ENCODE data around the gene SH3RF2. TPM values are rescaled to one million over a fixed set of nuclear protein-coding genes. Genes with fewer than 3 reads are reported as not detected.

SH3RF2 gene
- polyA plus RNA-seq, 3 donors from 2014 or later: not detected

DNA sequence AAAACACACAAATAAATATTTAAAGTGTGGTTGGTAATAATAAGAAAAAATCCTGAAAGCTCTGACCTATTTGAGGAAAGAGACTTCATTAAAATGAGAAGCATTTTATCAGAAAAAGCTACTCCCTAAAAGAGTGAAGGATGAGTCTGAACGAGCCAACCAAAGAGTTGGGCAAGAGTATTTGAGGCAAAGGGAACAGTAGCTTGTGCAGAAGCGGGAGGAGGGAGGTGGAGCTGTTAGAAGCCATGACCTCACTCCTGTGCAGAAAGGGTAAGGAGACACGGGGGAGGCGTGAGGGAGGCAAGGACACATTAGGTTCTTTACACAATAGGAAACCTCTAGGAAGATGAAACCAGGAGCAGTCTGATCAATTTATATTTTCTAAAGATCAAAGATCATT, 29.4 kb downstream of the SH3RF2 start:
- Mint-ChIP-seq H3K27ac (no peak overlapping the region), H3K4me1 (no peaks in the 10 kb centered on the region), H3K36me3 (no peaks in the 10 kb centered on the region), H3K9me3 (no peaks in the 10 kb centered on the region), H3K27me3 (ENCODE audit: low read depth in 3 of 3) (no peaks in the 10 kb centered on the region), H3K4me3 (no peak overlapping the region)
- DNase-seq: no peak

- Mint-ChIP-seq H3K4me1 (no peaks in the 10 kb centered on the region), H3K36me3 (no peaks in the 10 kb centered on the region), H3K4me3 (no peak overlapping the region), H3K27ac (no peak overlapping the region), H3K27me3 (ENCODE audit: low read depth in 3 of 3) (peaks cover 0 to under 1% (median 0%) of the 10 kb centered on the region in 3 donors), H3K9me3 (no peaks in the 10 kb centered on the region)
- DNase-seq: no peak
Measured at GRCh38 chr5:145967296-145967695, 30.9 kb downstream of the SH3RF2 start.

- Mint-ChIP-seq H3K36me3 (no peaks in the 10 kb centered on the region), H3K27me3 (ENCODE audit: low read depth in 3 of 3) (peaks cover 0 to 3% (median 0%) of the 10 kb centered on the region in 3 donors)
Measured at GRCh38 chr5:145968970-145969713, 32.8 kb downstream of the SH3RF2 start.

DNA sequence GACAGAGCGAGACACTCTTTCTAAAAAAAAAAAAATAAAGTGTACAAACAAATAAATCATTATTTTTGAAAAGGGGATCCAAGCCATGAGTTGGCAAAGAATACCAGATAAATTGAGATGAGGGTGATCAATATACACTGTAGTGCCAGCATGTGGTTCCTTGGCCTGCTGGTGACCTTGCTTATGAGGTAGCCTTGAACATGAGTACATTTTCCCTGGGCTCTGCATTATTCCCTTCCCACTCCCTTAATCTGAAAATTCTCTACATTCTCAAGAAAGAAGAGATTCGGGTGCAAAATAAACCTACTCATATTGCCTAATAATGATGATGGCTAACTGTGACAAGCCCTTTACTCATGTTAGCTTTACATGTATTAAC, 33.3 kb downstream of the SH3RF2 start:
- Mint-ChIP-seq H3K27me3 (ENCODE audit: low read depth in 3 of 3) (peaks cover 0 to 3% (median 0%) of the 10 kb centered on the region in 3 donors), H3K36me3 (no peaks in the 10 kb centered on the region), H3K9me3 (peaks cover 0 to 2% (median 0%) of the 10 kb centered on the region in 6 donors), H3K4me1 (no peaks in the 10 kb centered on the region), H3K4me3 (no peak overlapping the region), H3K27ac (no peak overlapping the region)
- no peak for DNase-seq

More at GRCh38 chr5:145968970-145969713, 32.8 kb downstream of the SH3RF2 start:
- H3K9me3 Mint-ChIP-seq: peaks cover 0 to 2% (median 0%) of the 10 kb centered on the region in 6 donors
- no peak overlapping the region for H3K27ac Mint-ChIP-seq
- no peak overlapping the region for H3K4me3 Mint-ChIP-seq
- DNase-seq: no peak
- no peaks in the 10 kb centered on the region for H3K4me1 Mint-ChIP-seq

- peaks cover 0 to 2% (median 0%) of the 10 kb centered on the region in 6 donors for H3K9me3 Mint-ChIP-seq
- no peak overlapping the region for H3K4me3 Mint-ChIP-seq
- H3K36me3 Mint-ChIP-seq: no peaks in the 10 kb centered on the region
- no peak overlapping the region for H3K27ac Mint-ChIP-seq
- H3K27me3 Mint-ChIP-seq (ENCODE audit: low read depth in 3 of 3): peaks cover 0 to 3% (median 0%) of the 10 kb centered on the region in 3 donors
- H3K4me1 Mint-ChIP-seq: no peaks in the 10 kb centered on the region
- no peak for DNase-seq
Measured at GRCh38 chr5:145971108-145971507, 34.7 kb downstream of the SH3RF2 start.

GRCh38 chr5:145971701-145972100, 35.3 kb downstream of the SH3RF2 start:
- Mint-ChIP-seq H3K36me3 (no peaks in the 10 kb centered on the region), H3K4me3 (no peak overlapping the region), H3K27me3 (ENCODE audit: low read depth in 3 of 3) (peaks cover 0 to 3% (median 0%) of the 10 kb centered on the region in 3 donors), H3K4me1 (no peaks in the 10 kb centered on the region), H3K27ac (no peak overlapping the region), H3K9me3 (peaks cover 0 to 2% (median 0%) of the 10 kb centered on the region in 6 donors)
- DNase-seq: no peak

GRCh38 chr5:145975001-145975360, 38.6 kb downstream of the SH3RF2 start:
- Mint-ChIP-seq H3K27me3 (ENCODE audit: low read depth in 3 of 3) (peaks cover 0 to 3% (median 2%) of the 10 kb centered on the region in 3 donors), H3K27ac (no peak overlapping the region), H3K36me3 (no peaks in the 10 kb centered on the region), H3K4me1 (no peaks in the 10 kb centered on the region), H3K4me3 (no peak overlapping the region), H3K9me3 (peaks cover 0 to 2% (median 0%) of the 10 kb centered on the region in 6 donors)
- no peak for DNase-seq

DNA sequence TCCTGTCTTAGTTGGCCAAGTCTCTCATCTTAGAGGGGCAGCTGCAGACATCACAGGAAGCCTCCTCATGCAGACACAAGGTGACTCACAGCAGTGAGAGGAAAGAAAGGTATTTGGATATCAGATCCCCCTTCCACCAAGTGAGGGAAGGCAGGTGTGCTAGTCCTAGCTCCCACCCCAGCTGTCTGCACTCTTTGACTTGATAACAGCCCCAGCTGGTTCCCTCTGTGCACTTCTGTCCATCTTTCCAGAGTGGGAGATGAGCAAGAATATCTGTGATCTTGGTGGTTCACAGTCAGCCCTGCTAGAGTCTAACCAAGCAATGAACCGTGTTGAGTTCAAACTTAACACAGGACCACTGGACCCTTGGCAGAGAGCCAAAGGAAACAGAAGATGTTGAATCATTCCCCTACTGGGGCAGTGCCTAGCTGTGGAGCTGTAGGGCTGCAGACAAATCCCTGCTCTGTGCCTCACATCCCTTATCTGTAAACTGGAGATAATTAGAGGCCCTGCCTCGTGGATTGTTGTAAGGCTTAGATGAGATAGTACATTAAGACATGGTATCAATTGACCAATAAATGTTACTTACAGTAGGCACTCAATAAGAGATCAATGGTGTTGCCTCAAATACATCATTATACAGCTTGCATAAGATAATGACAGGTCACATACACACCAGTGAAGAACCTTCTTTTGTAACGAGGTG, 39.1 kb downstream of the SH3RF2 start:
- Mint-ChIP-seq H3K27me3 (ENCODE audit: low read depth in 3 of 3) (peaks cover 0 to 3% (median 2%) of the 10 kb centered on the region in 3 donors), H3K27ac (no peak overlapping the region), H3K4me3 (no peak overlapping the region), H3K4me1 (no peaks in the 10 kb centered on the region), H3K36me3 (no peaks in the 10 kb centered on the region), H3K9me3 (peaks cover 0 to 2% (median 0%) of the 10 kb centered on the region in 6 donors)
- no peak for DNase-seq

GRCh38 chr5:145976431-145977155, 40.2 kb downstream of the SH3RF2 start:
- DNase-seq: no peak
- Mint-ChIP-seq H3K27me3 (ENCODE audit: low read depth in 3 of 3) (peaks cover 0 to 3% (median 2%) of the 10 kb centered on the region in 3 donors), H3K9me3 (peaks cover 0 to 2% (median 0%) of the 10 kb centered on the region in 6 donors), H3K4me1 (no peaks in the 10 kb centered on the region), H3K36me3 (no peaks in the 10 kb centered on the region), H3K4me3 (no peak overlapping the region), H3K27ac (no peak overlapping the region)

GRCh38 chr5:145978171-145978570, 41.8 kb downstream of the SH3RF2 start:
- peaks cover 0 to 4% (median 2%) of the 10 kb centered on the region in 3 donors for H3K27me3 Mint-ChIP-seq (ENCODE audit: low read depth in 3 of 3)
- H3K9me3 Mint-ChIP-seq: peaks cover 0 to 2% (median 0%) of the 10 kb centered on the region in 6 donors
- H3K4me1 Mint-ChIP-seq: no peaks in the 10 kb centered on the region
- no peak overlapping the region for H3K27ac Mint-ChIP-seq
- DNase-seq: no peak
- H3K4me3 Mint-ChIP-seq: no peak overlapping the region
- H3K36me3 Mint-ChIP-seq: no peaks in the 10 kb centered on the region

DNA sequence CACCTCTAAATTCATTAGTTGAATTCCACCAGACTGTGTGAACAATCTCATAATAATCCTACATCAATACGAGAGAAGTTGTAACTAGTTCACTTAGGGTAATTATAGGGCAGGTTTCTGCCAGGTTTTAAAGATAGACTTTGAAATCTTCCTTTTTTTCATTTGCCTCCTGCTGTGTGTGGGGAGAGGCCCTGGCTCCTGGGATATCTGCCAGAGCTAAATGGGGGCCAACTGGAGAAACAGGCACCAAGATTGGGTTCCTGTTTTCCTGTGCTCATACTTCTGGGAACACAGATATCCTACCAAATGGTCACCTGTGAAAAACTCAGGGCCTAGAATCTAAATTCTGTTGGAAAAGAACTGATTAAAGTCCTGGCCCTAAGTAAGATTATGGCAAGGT, 42.3 kb downstream of the SH3RF2 start:
- Mint-ChIP-seq H3K4me1 (no peaks in the 10 kb centered on the region), H3K9me3 (peaks cover 0 to 2% (median 0%) of the 10 kb centered on the region in 6 donors), H3K4me3 (no peak overlapping the region), H3K27ac (no peak overlapping the region), H3K36me3 (no peaks in the 10 kb centered on the region), H3K27me3 (ENCODE audit: low read depth in 3 of 3) (peaks cover 0 to 3% (median 2%) of the 10 kb centered on the region in 3 donors)
- DNase-seq: no peak

- H3K36me3 Mint-ChIP-seq: no peaks in the 10 kb centered on the region
Measured at GRCh38 chr5:145979270-145980223, 43.2 kb downstream of the SH3RF2 start.

GRCh38 chr5:145980259-145980658, 43.9 kb downstream of the SH3RF2 start:
- no peak for DNase-seq
- H3K36me3 Mint-ChIP-seq: no peaks in the 10 kb centered on the region
- H3K27me3 Mint-ChIP-seq (ENCODE audit: low read depth in 3 of 3): peaks cover 0 to 3% (median 2%) of the 10 kb centered on the region in 3 donors
- H3K4me1 Mint-ChIP-seq: no peaks in the 10 kb centered on the region
- H3K27ac Mint-ChIP-seq: no peak overlapping the region
- H3K9me3 Mint-ChIP-seq: peaks cover 0 to 2% (median 0%) of the 10 kb centered on the region in 6 donors
- no peak overlapping the region for H3K4me3 Mint-ChIP-seq

More at GRCh38 chr5:145979270-145980223, 43.2 kb downstream of the SH3RF2 start:
- H3K4me3 Mint-ChIP-seq: no peak overlapping the region
- peaks cover 0 to 3% (median 2%) of the 10 kb centered on the region in 3 donors for H3K27me3 Mint-ChIP-seq (ENCODE audit: low read depth in 3 of 3)
- DNase-seq: no peak
- H3K27ac Mint-ChIP-seq: no peak overlapping the region
- peaks cover 0 to 2% (median 0%) of the 10 kb centered on the region in 6 donors for H3K9me3 Mint-ChIP-seq
- no peaks in the 10 kb centered on the region for H3K4me1 Mint-ChIP-seq

Data from immature natural killer cell (primary cell).